ENCODE data around the gene RYR3.

DNA sequence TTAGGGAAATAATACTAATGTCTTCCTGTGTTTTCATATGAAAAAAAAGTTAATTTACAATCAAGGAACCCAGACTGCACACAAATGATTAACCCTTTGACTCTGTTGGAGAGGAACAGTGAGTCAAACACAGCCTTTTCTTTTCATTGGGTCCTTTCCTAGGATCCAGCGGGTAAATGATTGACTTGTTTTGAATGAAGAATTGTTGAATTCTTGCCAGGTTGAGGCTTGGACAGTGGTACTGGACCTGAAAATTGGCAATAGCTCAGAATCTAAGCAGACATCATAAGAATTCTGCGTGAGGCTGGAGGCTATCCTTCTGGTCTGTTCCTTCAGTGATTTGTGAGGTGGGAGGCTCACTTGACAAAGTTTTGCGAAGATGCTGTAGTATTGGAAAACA lies 143.0 kb downstream of the RYR3 start:
- TF ChIP-seq, protein P1, sequence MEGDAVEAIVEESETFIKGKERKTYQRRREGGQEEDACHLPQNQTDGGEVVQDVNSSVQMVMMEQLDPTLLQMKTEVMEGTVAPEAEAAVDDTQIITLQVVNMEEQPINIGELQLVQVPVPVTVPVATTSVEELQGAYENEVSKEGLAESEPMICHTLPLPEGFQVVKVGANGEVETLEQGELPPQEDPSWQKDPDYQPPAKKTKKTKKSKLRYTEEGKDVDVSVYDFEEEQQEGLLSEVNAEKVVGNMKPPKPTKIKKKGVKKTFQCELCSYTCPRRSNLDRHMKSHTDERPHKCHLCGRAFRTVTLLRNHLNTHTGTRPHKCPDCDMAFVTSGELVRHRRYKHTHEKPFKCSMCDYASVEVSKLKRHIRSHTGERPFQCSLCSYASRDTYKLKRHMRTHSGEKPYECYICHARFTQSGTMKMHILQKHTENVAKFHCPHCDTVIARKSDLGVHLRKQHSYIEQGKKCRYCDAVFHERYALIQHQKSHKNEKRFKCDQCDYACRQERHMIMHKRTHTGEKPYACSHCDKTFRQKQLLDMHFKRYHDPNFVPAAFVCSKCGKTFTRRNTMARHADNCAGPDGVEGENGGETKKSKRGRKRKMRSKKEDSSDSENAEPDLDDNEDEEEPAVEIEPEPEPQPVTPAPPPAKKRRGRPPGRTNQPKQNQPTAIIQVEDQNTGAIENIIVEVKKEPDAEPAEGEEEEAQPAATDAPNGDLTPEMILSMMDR (IDR thresholded peaks at IDR 0.05; ENCODE audit: low read depth, low read length, poor library complexity, severe bottlenecking) = no peak
- no peak for TF ChIP-seq EZH2phosphoT487 (IDR thresholded peaks at IDR 0.05; ENCODE audit: borderline replicate concordance, low read length)

Measured in DOHH2 (cell line).